Lower lobe of right lung (tissue), 2 donors: ENCODE data around the gene DTX3. TPM values are rescaled to one million over a fixed set of nuclear protein-coding genes. Genes with fewer than 3 reads are reported as not detected.
A peak's percentile ranks its signal among the peaks of the same experiment; 100 is the strongest.
"Not testable (repeated sequence)": the region's sequence is repeated elsewhere in the genome, so short reads cannot be mapped to it uniquely, and the experiment has no call there.

Source experiments
- ATAC-seq, 2 donors: fragments of 200-7000 bp; cut with Tn5 transposase; one replicate each; pipeline ENCODE4 v1.9.1; 2020 to 2022; ENCODE audit warnings: mild to moderate bottlenecking in 2 of 2, moderate library complexity in 2 of 2
- DNase-seq: peaks from one replicate; pipeline ENCODE4 v3.0.0-alpha.2; 2020
- H3K27ac ChIP-seq: fragments of 200-600 bp; one replicate; pipeline ENCODE4 v1.8.0; 2022
- H3K27me3 ChIP-seq: fragments of 200-600 bp; one replicate; pipeline ENCODE4 v1.8.0; 2022; ENCODE audit warnings: low read depth
- H3K36me3 ChIP-seq: fragments of 200-600 bp; one replicate; pipeline ENCODE4 v1.8.0; 2022; ENCODE audit warnings: mild to moderate bottlenecking
- H3K4me1 ChIP-seq: fragments of 200-600 bp; one replicate; pipeline ENCODE4 v1.8.0; 2022
- H3K4me3 ChIP-seq: fragments of 200-600 bp; one replicate; pipeline ENCODE4 v1.8.0; 2022; ENCODE audit warnings: mild to moderate bottlenecking
- H3K9me3 ChIP-seq: fragments of 200-600 bp; one replicate; pipeline ENCODE4 v1.8.0; 2022
- CTCF ChIP-seq: fragments of 200-600 bp; IDR thresholded peaks from one replicate; pipeline ENCODE4 v1.8.0; 2022; ENCODE audit warnings: antibody characterized with exemption, mild to moderate bottlenecking
- intact Hi-C: fragments of 100-400 bp; cut with DNase I; formaldehyde crosslinking; loops from one replicate; pipeline ENCODE4 v1.11.0; 2022
- total RNA-seq: library from RNA; stranded (reverse); fragmentation: NEBNext Ultra II Directional; extraction: Animal tissue kit (Norgen Biotek cat#: 25700); gene quantifications from one replicate; pipeline ENCODE4 v1.2.1, GENCODE V29; 2021
- donor health status: DM: no; HTN: yes; CAD: no; lungs with severe emphysema.

The DTX3 gene
- total RNA-seq, 1 donor from 2014 or later: 21.4 TPM

DNA sequence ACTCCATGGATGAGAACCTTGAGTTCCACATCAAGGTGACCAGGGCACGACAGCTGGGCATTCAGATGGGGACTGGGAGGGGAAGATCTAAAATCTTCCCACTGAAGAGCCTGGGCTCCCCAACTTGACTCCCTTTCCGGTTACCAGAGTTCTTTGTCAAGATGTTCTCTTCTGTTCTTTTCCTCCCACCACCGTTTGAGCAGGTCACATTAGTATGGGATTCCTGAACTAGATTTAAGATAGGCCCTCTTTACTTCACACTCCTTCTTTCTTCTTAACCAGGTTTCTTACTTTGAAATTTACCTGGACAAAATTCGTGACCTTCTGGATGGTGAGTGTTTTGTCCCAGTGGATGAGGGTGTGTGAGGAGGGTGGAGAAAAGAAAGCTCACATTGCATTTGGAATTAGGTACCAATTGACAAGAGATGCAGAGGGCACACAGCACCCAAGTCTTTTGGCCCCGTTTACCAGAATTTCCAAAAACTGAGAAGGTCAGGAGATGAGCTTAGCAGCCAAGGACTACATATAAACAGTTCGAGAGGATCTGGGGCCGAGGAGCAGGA, 40.4 kb upstream of the DTX3 start:
- Histone ChIP-seq H3K27ac (no peak overlapping the region), H3K9me3 (no peaks in the 10 kb centered on the region), H3K27me3 (peaks cover 3% of the 10 kb centered on the region), H3K36me3 (no peaks in the 10 kb centered on the region), H3K4me1 (no peaks in the 10 kb centered on the region), H3K4me3 (no peak overlapping the region)
- no peak for ATAC-seq
- intact Hi-C loops: no loop called here
- DNase-seq: no peak
- no peak for TF ChIP-seq CTCF

- intact Hi-C loops: no loop called here
- TF ChIP-seq CTCF: no peak
- no peaks in the 10 kb centered on the region for H3K9me3 ChIP-seq
- DNase-seq: no peak
- H3K4me3 ChIP-seq: no peak overlapping the region
- H3K27ac ChIP-seq: no peak overlapping the region
- no peaks in the 10 kb centered on the region for H3K27me3 ChIP-seq
- ATAC-seq: peak in 1 of 2 donors; percentile 22
- no peaks in the 10 kb centered on the region for H3K36me3 ChIP-seq
- H3K4me1 ChIP-seq: no peaks in the 10 kb centered on the region
Observed at GRCh38 chr12:57568838-57569237, 35.8 kb upstream of the DTX3 start.

DNA sequence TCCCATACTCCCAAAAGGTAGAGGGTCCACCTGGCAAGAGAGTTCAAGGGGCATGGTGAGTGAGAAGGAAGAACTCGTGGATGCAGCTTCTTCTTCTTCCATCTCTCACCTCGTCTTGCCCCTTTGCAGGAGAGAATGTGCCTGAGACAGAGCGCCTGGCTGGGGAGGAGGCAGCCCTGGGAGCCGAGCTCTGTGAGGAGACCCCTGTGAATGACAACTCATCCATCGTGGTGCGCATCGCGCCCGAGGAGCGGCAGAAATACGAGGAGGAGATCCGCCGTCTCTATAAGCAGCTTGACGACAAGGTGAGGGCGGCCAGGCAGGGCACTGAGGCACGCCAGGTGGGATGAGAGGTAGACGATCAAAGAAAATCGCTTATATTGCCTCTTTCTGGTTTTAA, 34.8 kb upstream of the DTX3 start:
- no peak for TF ChIP-seq CTCF
- Histone ChIP-seq H3K36me3 (no peaks in the 10 kb centered on the region), H3K9me3 (no peaks in the 10 kb centered on the region), H3K4me3 (no peak overlapping the region), H3K27ac (no peak overlapping the region), H3K4me1 (no peaks in the 10 kb centered on the region), H3K27me3 (no peaks in the 10 kb centered on the region)
- DNase-seq (no peak), ATAC-seq (no peak)
- intact Hi-C loops: no loop called here

DNA sequence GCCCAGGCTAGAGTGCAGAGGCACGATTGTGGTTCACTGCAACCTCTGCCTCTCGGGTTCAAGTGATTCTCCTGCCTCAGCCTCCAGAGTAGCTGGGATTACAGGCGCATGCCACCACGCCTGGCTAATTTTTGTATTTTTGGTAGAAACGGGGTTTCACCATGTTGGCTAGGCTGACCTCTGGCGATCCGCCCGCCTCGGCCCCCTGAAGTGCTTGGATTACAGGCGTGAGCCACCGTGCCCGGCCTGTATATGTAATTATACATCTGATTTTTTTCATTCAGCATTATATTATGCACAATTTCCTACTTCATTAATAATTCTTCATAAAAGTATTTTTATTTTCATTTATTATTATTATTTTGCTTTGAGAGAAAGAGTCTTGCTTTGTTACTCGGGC, 34.2 kb upstream of the DTX3 start:
- DNase-seq: not testable (repeated sequence)

DNA sequence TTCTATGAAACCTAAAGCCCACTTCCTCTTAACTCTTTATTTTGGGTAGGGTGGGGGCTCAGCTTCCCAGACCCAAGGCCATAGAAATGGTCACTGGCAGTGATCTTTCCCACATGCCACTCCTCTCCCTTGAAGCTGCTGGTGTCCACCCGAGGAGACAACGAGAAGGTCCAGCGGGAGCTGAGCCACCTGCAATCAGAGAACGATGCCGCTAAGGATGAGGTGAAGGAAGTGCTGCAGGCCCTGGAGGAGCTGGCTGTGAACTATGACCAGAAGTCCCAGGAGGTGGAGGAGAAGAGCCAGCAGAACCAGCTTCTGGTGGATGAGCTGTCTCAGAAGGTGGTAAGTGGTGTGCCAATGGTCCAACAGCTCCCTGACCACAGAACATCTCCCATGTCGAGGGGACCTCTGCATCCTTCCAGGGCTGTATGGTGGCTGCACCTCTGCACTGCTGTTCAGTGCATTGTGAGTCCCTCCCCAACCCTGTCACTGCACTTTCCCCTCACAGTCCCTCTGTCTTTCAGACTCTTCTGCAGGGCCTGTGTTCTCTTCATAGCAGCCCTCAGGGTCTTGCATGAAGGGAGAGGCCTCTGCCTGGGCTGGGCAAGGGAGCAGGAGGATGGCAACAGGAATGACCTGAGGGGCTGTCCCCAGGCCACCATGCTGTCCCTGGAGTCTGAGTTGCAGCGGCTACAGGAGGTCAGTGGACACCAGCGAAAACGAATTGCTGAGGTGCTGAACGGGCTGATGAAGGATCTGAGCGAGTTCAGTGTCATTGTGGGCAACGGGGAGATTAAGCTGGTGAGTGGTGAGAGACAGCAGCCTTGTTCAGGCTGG, 32.5 kb upstream of the DTX3 start:
- ATAC-seq (no peak), DNase-seq (no peak)
- no peak overlapping the region for H3K4me3 ChIP-seq

More for the DNA sequence above, 34.2 kb upstream of the DTX3 start:
- H3K4me1 ChIP-seq, H3K4me3 ChIP-seq, H3K27me3 ChIP-seq, H3K27ac ChIP-seq, ATAC-seq, intact Hi-C loops, H3K9me3 ChIP-seq, H3K36me3 ChIP-seq: not testable (repeated sequence)

More for the DNA sequence above, 32.5 kb upstream of the DTX3 start:
- Histone ChIP-seq H3K4me1 (no peaks in the 10 kb centered on the region), H3K27ac (no peak overlapping the region), H3K9me3 (no peaks in the 10 kb centered on the region), H3K36me3 (no peaks in the 10 kb centered on the region), H3K27me3 (no peaks in the 10 kb centered on the region)
- intact Hi-C loops: no loop called here
- no peak for TF ChIP-seq CTCF
